Measurements from ENCODE around the gene BCAS3. TPM values are rescaled to one million over a fixed set of nuclear protein-coding genes. Genes with fewer than 3 reads are reported as not detected.

BCAS3 gene
- total RNA-seq, 2 donors from 2014 or later, result 28.0 to 37.7 TPM

DNA sequence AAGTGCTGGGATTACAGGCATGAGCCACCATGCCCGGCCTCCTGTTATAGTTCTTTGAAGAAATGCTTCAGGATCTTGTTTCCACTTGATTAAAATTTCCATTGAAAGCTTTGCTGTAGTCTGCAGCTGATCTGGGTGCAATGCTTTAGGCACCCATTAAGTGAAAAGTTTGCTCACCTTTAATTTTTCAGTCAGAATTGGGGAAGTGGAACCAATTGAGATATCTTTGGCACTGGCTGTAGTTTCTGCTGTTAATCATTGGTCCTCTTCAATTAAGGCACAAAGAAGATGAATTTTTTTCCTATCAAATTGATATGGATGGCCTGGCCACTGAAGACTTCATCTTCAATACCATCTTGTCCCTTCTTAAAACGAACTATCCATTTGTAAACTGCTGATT, 385.9 kb downstream of the BCAS3 start:
- H3K9me3 Mint-ChIP-seq, result no peaks in the 10 kb centered on the region
- no peaks in the 10 kb centered on the region for H3K27me3 Mint-ChIP-seq (ENCODE audit: insufficient read depth)
- no peak overlapping the region for H3K27ac Mint-ChIP-seq
- H3K36me3 Mint-ChIP-seq (ENCODE audit: low read depth), result peaks cover 4% of the 10 kb centered on the region
- Histone ChIP-seq H3K4me3 (ENCODE audit: low read length) (no peak overlapping the region), H3K27ac (ENCODE audit: low read depth, low read length) (no peak overlapping the region), H3K27me3 (ENCODE audit: control insufficient read depth, insufficient read depth, low read length, poor library complexity, severe bottlenecking) (no peaks in the 10 kb centered on the region), H3K9me3 (ENCODE audit: control insufficient read depth, low read length) (no peaks in the 10 kb centered on the region), H3K4me1 (ENCODE audit: control insufficient read depth, insufficient read depth, low read length) (no peaks in the 10 kb centered on the region), H3K9ac (ENCODE audit: extremely low read depth, low read length, poor library complexity, severe bottlenecking) (no peak overlapping the region), H3K36me3 (ENCODE audit: control insufficient read depth, insufficient read depth, low read length) (no peaks in the 10 kb centered on the region)
- no peak for DNase-seq
- H3K4me1 Mint-ChIP-seq, result peaks cover 6% of the 10 kb centered on the region
- TF ChIP-seq, protein P1, sequence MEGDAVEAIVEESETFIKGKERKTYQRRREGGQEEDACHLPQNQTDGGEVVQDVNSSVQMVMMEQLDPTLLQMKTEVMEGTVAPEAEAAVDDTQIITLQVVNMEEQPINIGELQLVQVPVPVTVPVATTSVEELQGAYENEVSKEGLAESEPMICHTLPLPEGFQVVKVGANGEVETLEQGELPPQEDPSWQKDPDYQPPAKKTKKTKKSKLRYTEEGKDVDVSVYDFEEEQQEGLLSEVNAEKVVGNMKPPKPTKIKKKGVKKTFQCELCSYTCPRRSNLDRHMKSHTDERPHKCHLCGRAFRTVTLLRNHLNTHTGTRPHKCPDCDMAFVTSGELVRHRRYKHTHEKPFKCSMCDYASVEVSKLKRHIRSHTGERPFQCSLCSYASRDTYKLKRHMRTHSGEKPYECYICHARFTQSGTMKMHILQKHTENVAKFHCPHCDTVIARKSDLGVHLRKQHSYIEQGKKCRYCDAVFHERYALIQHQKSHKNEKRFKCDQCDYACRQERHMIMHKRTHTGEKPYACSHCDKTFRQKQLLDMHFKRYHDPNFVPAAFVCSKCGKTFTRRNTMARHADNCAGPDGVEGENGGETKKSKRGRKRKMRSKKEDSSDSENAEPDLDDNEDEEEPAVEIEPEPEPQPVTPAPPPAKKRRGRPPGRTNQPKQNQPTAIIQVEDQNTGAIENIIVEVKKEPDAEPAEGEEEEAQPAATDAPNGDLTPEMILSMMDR (conservative IDR thresholded peaks at IDR 0.05), result no peak
- no peak overlapping the region for H3K4me3 Mint-ChIP-seq
- 75 to 96% methylated on average over 2 of the region's 2 CpGs for WGBS, 2 experiments (ENCODE audit: insufficient coverage in 1 of 2, insufficient read length in 1 of 2)

DNA sequence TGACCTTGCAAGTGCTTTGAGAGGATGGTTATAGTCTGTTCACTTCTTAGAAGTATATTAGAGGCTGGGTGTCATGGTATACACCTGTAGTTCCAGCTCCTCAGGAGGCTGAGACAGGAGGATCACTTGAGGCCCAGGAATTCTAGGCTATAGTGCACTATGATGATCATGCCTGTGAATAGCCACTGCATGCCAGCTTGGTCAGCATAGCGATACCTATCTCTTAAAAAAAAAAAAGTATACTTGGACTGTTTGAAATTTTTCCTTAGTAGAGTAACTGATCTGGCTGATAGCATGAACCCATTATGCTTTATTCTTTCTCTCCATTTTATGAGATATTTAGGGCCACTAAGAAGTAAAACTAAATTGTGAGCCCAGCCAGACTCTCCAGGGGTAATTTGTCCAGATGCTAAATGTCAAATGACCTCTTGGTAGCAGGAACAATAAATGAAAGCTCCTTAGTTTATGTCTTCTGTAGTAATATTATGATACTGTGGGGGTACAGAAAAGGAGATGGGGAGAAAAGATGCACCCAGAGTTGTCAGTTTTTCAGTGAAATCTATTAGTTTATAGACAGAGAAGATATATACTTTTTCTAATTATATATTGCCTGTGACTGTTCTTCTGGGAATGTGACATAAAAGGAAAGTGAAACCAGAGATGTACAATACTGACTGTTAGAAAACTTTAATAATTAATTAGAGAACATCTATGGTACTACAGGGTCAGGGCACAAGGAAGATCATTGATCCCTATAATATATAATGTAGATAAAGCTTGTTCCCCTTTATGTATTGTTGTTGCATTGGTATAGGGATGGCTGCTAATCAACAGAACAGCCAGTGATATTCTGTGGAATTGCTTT, 386.7 kb downstream of the BCAS3 start:
- Histone ChIP-seq H3K4me3 (ENCODE audit: low read length) (no peak overlapping the region), H3K9ac (ENCODE audit: extremely low read depth, low read length, poor library complexity, severe bottlenecking) (no peak overlapping the region), H3K27ac (ENCODE audit: low read depth, low read length) (no peak overlapping the region), H3K4me1 (ENCODE audit: control insufficient read depth, insufficient read depth, low read length) (no peaks in the 10 kb centered on the region), H3K36me3 (ENCODE audit: control insufficient read depth, insufficient read depth, low read length) (no peaks in the 10 kb centered on the region), H3K27me3 (ENCODE audit: control insufficient read depth, insufficient read depth, low read length, poor library complexity, severe bottlenecking) (no peaks in the 10 kb centered on the region), H3K9me3 (ENCODE audit: control insufficient read depth, low read length) (no peaks in the 10 kb centered on the region)
- no peaks in the 10 kb centered on the region for H3K27me3 Mint-ChIP-seq (ENCODE audit: insufficient read depth)
- 100% methylated on average over 1 of the region's 1 CpG for WGBS, 2 experiments (ENCODE audit: insufficient coverage in 1 of 2, insufficient read length in 1 of 2)
- peaks cover 4% of the 10 kb centered on the region for H3K36me3 Mint-ChIP-seq (ENCODE audit: low read depth)
- TF ChIP-seq, protein P1 (conservative IDR thresholded peaks at IDR 0.05), result no peak
- H3K27ac Mint-ChIP-seq, result no peak overlapping the region
- DNase-seq, result no peak
- no peak overlapping the region for H3K4me3 Mint-ChIP-seq
- peaks cover 6% of the 10 kb centered on the region for H3K4me1 Mint-ChIP-seq
- H3K9me3 Mint-ChIP-seq, result no peaks in the 10 kb centered on the region

DNA sequence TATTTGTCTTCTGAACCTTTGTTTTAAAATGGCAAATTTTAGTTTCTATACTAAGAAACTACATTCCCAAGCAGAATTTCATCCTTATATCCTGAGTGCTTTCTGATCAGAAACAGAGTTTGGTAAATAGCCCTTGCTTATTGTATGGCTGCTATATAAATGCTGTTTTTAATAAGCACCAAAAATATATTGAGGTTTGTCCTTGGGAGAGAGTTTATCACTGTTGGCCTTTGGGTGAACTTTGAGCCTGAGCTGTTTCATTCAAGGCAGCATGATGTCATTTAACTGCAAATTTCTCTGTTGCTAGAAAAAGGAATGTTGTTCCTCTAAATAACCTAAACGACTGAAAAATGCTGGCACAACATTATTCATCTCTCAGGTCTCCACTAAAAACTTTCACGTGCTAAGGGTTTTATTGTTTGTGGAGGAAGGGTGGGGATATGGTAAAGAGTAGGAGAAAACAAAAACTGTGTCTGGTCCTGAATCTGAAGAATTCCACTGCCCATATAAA, 387.7 kb downstream of the BCAS3 start:
- Histone ChIP-seq H3K9ac (ENCODE audit: extremely low read depth, low read length, poor library complexity, severe bottlenecking) (no peak overlapping the region), H3K4me3 (ENCODE audit: low read length) (no peak overlapping the region), H3K27me3 (ENCODE audit: control insufficient read depth, insufficient read depth, low read length, poor library complexity, severe bottlenecking) (no peaks in the 10 kb centered on the region), H3K36me3 (ENCODE audit: control insufficient read depth, insufficient read depth, low read length) (no peaks in the 10 kb centered on the region), H3K4me1 (ENCODE audit: control insufficient read depth, insufficient read depth, low read length) (no peaks in the 10 kb centered on the region), H3K27ac (ENCODE audit: low read depth, low read length) (no peak overlapping the region), H3K9me3 (ENCODE audit: control insufficient read depth, low read length) (no peaks in the 10 kb centered on the region)
- Mint-ChIP-seq H3K27me3 (ENCODE audit: insufficient read depth) (no peaks in the 10 kb centered on the region), H3K9me3 (no peaks in the 10 kb centered on the region), H3K4me1 (peaks cover 6% of the 10 kb centered on the region), H3K27ac (no peak overlapping the region), H3K4me3 (no peak overlapping the region), H3K36me3 (ENCODE audit: low read depth) (no peaks in the 10 kb centered on the region)
- TF ChIP-seq, protein P1 (conservative IDR thresholded peaks at IDR 0.05), result no peak
- DNase-seq, result no peak
- 0% methylated on average over 2 of the region's 2 CpGs; no CpG with 5 or more reads in 1 of the 2 experiments for WGBS, 2 experiments (ENCODE audit: insufficient coverage in 1 of 2, insufficient read length in 1 of 2)
